Aorta (tissue), 4 donors: ENCODE data around the gene TUBB8B. TPM values are rescaled to one million over a fixed set of nuclear protein-coding genes. Genes with fewer than 3 reads are reported as not detected.

Source experiments
- polyA plus RNA-seq, 2 donors: library from polyadenylated mRNA; stranded (reverse); fragments of 200-250 nt; gene quantifications; one replicate each; pipeline ENCODE4 v1.2.3, GENCODE V29; 2013
- total RNA-seq, 2 donors: library from RNA; stranded (reverse); fragmentation: NEBNext Ultra II Directional; extraction: Animal tissue kit (Norgen Biotek cat#: 25700); gene quantifications; one replicate each; pipeline ENCODE4 v1.2.1, GENCODE V29; 2021
- donor health status: healthy with polysubstance abuse.
- donor health status: Bipolar disorder and iron deficiency.
- donor health status: DM: no; HTN: no; CAD: no.
- donor health status: DM: yes; HTN: yes; CAD: no.

TUBB8B gene
- total and polyA plus RNA-seq, 4 donors, result not detected

Other genes starting within 250 kb of the TUBB8B start
- 10 to 100 TPM; 45.8 to 49.4 TPM for gene USP14, start 108.9 kb upstream of the TUBB8B start, total RNA-seq
- 10 to 100 TPM; 20.3 to 22.7 TPM for gene USP14, start 108.9 kb upstream of the TUBB8B start, polyA plus RNA-seq
- gene THOC1, start 218.4 kb upstream of the TUBB8B start, total RNA-seq, result 10 to 100 TPM; 36.6 to 56.1 TPM
- 10 to 100 TPM in 1 of 2 donors, 1 to 10 TPM in 1; 4.0 to 59.2 TPM for gene THOC1, start 218.4 kb upstream of the TUBB8B start, polyA plus RNA-seq